ENCODE results near the gene PHGDH. TPM values are rescaled to one million over a fixed set of nuclear protein-coding genes. Genes with fewer than 3 reads are reported as not detected.

Gene PHGDH
- total RNA-seq, 1 donor from 2014 or later = 89.1 TPM

GRCh38 chr1:119729044-119729443, 17.3 kb downstream of the PHGDH start:
- intact Hi-C loops (cut with micrococcal nuclease) = no loop called here

- intact Hi-C loops (cut with micrococcal nuclease) = no loop called here
These were observed 19.3 kb downstream of the PHGDH start for GRCh38 chr1:119731060-119731459.

- intact Hi-C loops (cut with micrococcal nuclease) = no loop called here
These were observed 20.2 kb downstream of the PHGDH start for GRCh38 chr1:119731741-119732430.

GRCh38 chr1:119732465-119733168, 20.9 kb downstream of the PHGDH start:
- intact Hi-C loops (cut with micrococcal nuclease) = no loop called here

GRCh38 chr1:119733754-119734153, 22.0 kb downstream of the PHGDH start:
- intact Hi-C loops (cut with micrococcal nuclease) = no loop called here

- intact Hi-C loops (cut with micrococcal nuclease) = no loop called here
These were observed 23.5 kb downstream of the PHGDH start for GRCh38 chr1:119735217-119735616.

- intact Hi-C loops (cut with micrococcal nuclease) = no loop called here
These were observed 24.9 kb downstream of the PHGDH start for GRCh38 chr1:119736649-119737039.

- intact Hi-C loops (cut with micrococcal nuclease) = no loop called here
These were observed 25.4 kb downstream of the PHGDH start for GRCh38 chr1:119737040-119737682.

DNA sequence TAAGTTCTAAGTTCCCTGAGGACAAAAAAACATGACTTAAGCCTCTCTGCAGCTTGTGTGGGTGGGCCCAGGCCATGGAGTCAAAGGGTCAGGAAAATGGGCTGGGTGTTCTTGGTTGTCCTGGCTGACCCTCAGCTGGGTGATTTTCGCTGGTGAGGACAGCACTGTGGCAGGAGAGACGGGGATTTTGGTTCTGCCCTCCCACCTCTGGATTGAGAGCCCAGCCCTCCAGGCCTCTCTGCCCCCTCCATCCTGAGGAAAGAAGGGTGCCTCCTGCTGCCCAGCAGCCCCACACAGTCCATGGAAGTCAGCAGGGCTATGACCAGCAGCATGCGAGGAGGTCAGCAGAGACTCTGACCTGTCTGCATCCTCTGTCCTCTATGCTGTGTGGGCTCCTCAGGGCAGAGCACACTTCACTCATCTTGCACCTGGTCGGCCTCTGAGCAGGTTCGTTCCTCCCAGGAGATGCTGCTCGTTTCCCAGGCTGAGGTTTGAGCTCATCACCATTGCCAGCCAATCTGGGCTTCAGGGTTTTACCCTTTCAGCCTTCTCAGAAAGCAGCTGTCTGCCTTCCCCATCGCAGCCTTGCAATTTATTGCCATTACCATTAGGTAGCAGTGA, 26.5 kb downstream of the PHGDH start:
- intact Hi-C loops (cut with micrococcal nuclease) = no loop called here

GRCh38 chr1:119739150-119739549, 27.4 kb downstream of the PHGDH start:
- intact Hi-C loops (cut with micrococcal nuclease) = no loop called here

GRCh38 chr1:119740261-119740660, 28.5 kb downstream of the PHGDH start:
- intact Hi-C loops (cut with micrococcal nuclease) = loop anchor here (10.0 kb wide), 1 partner anchor 55 kb away; no protein-coding TSS in a partner anchor

- intact Hi-C loops (cut with micrococcal nuclease) = loop anchor here (10.0 kb wide), 1 partner anchor 56 kb away; no protein-coding TSS in a partner anchor
These were observed 29.4 kb downstream of the PHGDH start for GRCh38 chr1:119740896-119741780.

DNA sequence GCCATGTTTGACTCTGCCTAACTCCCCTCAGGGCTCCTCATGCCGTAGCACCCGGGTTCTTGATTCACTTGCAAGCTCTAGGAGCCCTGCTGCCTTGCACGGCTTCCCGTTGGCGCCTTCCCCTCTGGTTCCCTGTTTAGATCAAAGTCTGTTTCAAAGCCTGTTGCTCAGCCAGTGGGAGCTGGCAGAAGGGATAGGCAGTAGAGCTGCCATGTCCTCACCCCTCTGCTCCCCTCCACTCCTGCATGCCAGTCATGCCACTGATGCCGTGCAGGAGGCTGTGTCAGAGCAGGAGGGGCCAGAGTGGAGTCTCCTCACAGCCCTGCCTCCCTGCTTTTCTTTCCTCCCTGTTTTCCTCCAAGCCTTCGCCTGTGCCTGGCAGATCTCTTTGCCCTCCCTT, 30.5 kb downstream of the PHGDH start:
- intact Hi-C loops (cut with micrococcal nuclease) = loop anchor here (10.0 kb wide), 1 partner anchor 57 kb away; no protein-coding TSS in a partner anchor

GRCh38 chr1:119742677-119743076, 30.9 kb downstream of the PHGDH start:
- intact Hi-C loops (cut with micrococcal nuclease) = loop anchor here (10.0 kb wide), 1 partner anchor 58 kb away; no protein-coding TSS in a partner anchor

- intact Hi-C loops (cut with micrococcal nuclease) = loop anchor here (10.0 kb wide), 1 partner anchor 59 kb away; no protein-coding TSS in a partner anchor
These were observed 31.6 kb downstream of the PHGDH start for GRCh38 chr1:119743308-119743707.

DNA sequence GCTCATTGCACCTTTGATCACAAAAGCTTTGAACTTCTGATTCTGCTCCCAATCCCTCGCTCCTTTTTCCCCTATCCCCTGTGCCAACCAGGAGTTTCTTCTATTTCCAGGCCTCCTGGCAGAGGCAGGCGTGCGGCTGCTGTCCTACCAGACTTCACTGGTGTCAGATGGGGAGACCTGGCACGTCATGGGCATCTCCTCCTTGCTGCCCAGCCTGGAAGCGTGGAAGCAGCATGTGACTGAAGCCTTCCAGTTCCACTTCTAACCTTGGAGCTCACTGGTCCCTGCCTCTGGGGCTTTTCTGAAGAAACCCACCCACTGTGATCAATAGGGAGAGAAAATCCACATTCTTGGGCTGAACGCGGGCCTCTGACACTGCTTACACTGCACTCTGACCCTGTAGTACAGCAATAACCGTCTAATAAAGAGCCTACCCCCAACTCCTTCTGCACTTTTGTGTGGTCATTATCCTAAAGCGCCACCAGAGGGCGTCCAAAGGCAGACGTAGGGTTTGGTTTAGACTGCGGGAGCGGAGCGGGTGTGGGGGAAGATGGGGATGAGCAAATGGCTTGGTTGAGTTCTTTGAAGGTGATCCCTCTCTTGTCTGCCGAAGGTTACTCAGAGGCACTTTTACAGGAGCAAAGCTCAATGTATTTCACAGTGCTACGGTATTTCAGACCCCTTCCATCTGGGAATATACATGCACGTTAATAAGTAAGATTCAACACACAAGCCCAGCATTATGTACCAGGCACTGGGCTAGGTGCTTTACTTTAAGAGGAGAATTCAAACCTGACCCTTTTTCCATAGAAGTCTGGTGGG, 32.3 kb downstream of the PHGDH start:
- intact Hi-C loops (cut with micrococcal nuclease) = loop anchor here (10.0 kb wide), 1 partner anchor 59 kb away; no protein-coding TSS in a partner anchor

GRCh38 chr1:119744598-119744942, 32.8 kb downstream of the PHGDH start:
- intact Hi-C loops (cut with micrococcal nuclease) = loop anchor here (10.0 kb wide), 1 partner anchor 60 kb away; no protein-coding TSS in a partner anchor

DNA sequence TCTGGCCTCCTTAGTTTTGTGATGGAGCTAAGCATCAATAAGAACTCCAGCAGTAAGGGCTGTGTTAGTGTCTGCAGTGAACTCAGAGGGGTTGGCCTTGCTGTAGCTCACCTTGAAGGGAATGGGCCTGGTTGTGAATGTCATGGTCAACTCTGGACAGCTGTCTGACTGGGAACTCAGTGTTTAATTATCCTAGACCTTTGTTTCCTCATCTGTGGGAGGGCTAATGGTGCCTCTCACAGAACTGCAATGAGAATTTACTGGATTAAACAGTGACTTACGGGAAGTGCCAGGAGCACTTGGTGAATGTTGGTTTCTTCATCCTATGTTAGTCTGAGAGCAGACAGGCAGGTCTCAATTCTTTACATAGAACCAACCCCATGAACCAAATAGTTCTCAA, 33.3 kb downstream of the PHGDH start:
- intact Hi-C loops (cut with micrococcal nuclease) = loop anchor here (10.0 kb wide), 1 partner anchor 60 kb away; no protein-coding TSS in a partner anchor

GRCh38 chr1:119747451-119747850, 35.7 kb downstream of the PHGDH start:
- intact Hi-C loops (cut with micrococcal nuclease) = loop anchor here (10.0 kb wide), 1 partner anchor 63 kb away; no protein-coding TSS in a partner anchor

All from T-helper 2 cell treated with Interferon-gamma antibody and Interleukin-4, amounts not matched to agents 100 ng/mL and 5 ng/mL, for 36 hours (primary cell).